Brain microvascular endothelial cell (primary cell): ENCODE results near the gene AIRE.

ENCODE experiments used
- DNase-seq: peaks from one replicate; pipeline ENCODE4 v3.0.0-alpha.2; 2020
- H3K27ac ChIP-seq: fragments of 250-450 bp; sonication (Bioruptor Pico); 2 replicates; pipeline ENCODE4 v1.5.1; 2020; ENCODE audit warnings: mild to moderate bottlenecking, moderate library complexity
- H3K27me3 ChIP-seq: fragments of 250-450 bp; sonication (Bioruptor Pico); replicated peaks from 2 replicates; pipeline ENCODE4 v1.5.1; 2020; ENCODE audit warnings: mild to moderate bottlenecking
- H3K36me3 ChIP-seq: fragments of 250-450 bp; sonication (Bioruptor Pico); replicated peaks from 2 replicates; pipeline ENCODE4 v1.5.1; 2020; ENCODE audit warnings: mild to moderate bottlenecking
- H3K4me3 ChIP-seq: 2 replicates; pipeline ENCODE4 v1.5.1; 2011; ENCODE audit warnings: low read depth, mild to moderate bottlenecking, control low read depth, low read length, moderate library complexity
- CTCF ChIP-seq: IDR thresholded peaks from 2 replicates; pipeline ENCODE4 v1.5.1; 2011; ENCODE audit warnings: low read depth, mild to moderate bottlenecking, moderate library complexity, low read length, control low read depth, inconsistent platforms; ENCODE audit errors: missing control alignments
- in situ Hi-C: cut with HindIII; loops from 2 replicates; pipeline ENCODE4 v1.10.0; 2017; ENCODE audit warnings: low sequenced_read_pairs, low pct_ligation_motif_present

Gene AIRE

GRCh38 chr21:44325386-44326271, 40.0 kb downstream of the AIRE start:
- DNase-seq: no peak
- no peak for TF ChIP-seq CTCF
- no peaks in the 10 kb centered on the region for H3K27me3 ChIP-seq
- no peak overlapping the region for H3K4me3 ChIP-seq
- in situ Hi-C loops: no loop called here
- H3K27ac ChIP-seq: no peak overlapping the region
- peaks cover 41% of the 10 kb centered on the region for H3K36me3 ChIP-seq

DNA sequence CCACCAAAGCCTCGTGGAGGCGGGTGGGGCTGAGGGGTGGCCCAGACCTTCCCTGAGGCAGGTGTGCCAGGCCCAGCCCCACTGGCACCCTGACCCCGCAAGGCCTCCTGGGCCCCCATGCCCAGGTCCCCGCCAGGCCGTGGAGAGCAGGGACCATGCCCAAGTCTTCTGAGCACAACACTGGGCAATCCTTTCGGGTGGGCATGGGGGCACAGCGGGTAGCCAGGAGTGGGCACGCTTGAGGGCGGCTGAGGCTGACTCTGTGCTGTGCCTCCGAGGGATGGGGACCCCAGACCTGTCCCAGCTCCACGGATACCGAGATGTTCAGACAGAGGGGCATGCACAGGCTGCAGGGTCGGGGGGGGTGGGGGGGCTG, 40.6 kb downstream of the AIRE start:
- no peak for DNase-seq
- H3K36me3 ChIP-seq: peaks cover 38% of the 10 kb centered on the region
- H3K27me3 ChIP-seq: no peaks in the 10 kb centered on the region
- no peak overlapping the region for H3K27ac ChIP-seq
- TF ChIP-seq CTCF: no peak
- in situ Hi-C loops: no loop called here
- no peak overlapping the region for H3K4me3 ChIP-seq

DNA sequence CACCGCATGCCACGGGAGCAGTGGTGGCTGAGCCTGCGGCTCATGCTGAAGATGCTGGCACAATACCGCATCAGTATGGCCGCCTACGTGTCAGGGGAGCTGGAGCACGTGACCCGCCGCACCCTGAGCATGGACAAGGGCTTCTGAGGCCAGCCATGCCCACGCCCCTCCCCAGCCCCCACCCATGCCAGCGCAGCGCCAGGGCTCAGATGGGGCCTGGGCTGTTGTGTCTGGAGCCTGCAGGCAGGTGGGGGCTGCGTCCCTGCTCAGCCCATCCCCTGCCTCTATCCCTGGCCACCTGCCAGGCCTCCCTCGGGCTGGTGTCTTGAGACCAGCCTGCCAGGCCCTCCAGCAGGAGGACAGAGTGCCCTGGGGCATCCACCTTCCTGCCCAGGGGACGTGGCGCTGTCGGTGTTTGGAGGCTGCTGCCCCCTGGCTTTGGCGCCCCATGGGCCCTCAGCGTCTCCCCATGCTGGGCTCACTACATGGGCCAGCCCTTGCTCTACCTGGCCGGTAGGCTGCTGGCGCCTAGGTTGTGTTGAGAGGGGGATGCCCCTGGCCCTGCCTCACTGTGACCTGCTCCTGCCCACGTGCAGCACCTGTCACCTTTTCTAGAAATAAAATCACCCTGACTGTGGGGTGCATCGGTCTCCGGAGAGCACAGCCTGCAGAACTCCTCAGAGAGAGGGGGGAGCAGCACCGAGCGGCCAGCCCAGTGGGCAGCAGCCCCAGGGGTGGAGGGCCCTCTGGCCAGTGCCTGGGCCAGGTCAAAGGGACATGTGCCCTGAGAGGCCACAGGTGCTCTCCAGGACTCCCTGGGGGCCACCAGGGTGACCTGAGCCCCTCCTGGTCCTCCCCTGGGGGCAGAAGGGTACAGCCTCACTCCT, 41.3 kb downstream of the AIRE start:
- H3K36me3 ChIP-seq: peaks cover 34% of the 10 kb centered on the region
- TF ChIP-seq CTCF: no peak
- no peak overlapping the region for H3K4me3 ChIP-seq
- H3K27ac ChIP-seq: no peak overlapping the region
- DNase-seq: no peak
- in situ Hi-C loops: no loop called here
- H3K27me3 ChIP-seq: no peaks in the 10 kb centered on the region

GRCh38 chr21:44327603-44327974, 41.9 kb downstream of the AIRE start:
- TF ChIP-seq CTCF: no peak
- Histone ChIP-seq H3K4me3 (no peak overlapping the region), H3K27me3 (no peaks in the 10 kb centered on the region), H3K27ac (no peak overlapping the region), H3K36me3 (peaks cover 29% of the 10 kb centered on the region)
- in situ Hi-C loops: no loop called here
- no peak for DNase-seq

- DNase-seq: no peak
- no peak overlapping the region for H3K4me3 ChIP-seq
- peaks cover 29% of the 10 kb centered on the region for H3K36me3 ChIP-seq
- no peak for TF ChIP-seq CTCF
- H3K27ac ChIP-seq: no peak overlapping the region
- H3K27me3 ChIP-seq: no peaks in the 10 kb centered on the region
- in situ Hi-C loops: no loop called here
These were observed 42.7 kb downstream of the AIRE start for GRCh38 chr21:44328242-44328895.
